H1 (cell line): ENCODE results near the gene PLEKHM3. TPM values are rescaled to one million over a fixed set of nuclear protein-coding genes. Genes with fewer than 3 reads are reported as not detected.

ENCODE experiments used
- CTCF ChIA-PET: fragments of 300-600 bp; sonication (Branson Sonifier 250); formaldehyde crosslinking; loops from one replicate; lab custom pipeline; 2021; ENCODE audit not compliant: partially characterized antibody; lab: Charles Lee
- POLR2A ChIA-PET: fragments of 300-600 bp; sonication (Branson Sonifier 250); formaldehyde crosslinking; loops from one replicate; lab custom pipeline; 2021; ENCODE audit warnings: inconsistent platforms; ENCODE audit not compliant: partially characterized antibody; lab: Charles Lee
- DNase-seq, 2 experiments: peaks; one replicate each; pipeline versions ENCODE4 v3.0.0 to v3.0.0-alpha.2; 2010 to 2022; ENCODE audit warnings: low spot score in 2 of 2, low read depth in 1 of 2, mixed read lengths in 1 of 2
- FAIRE-seq: peaks from 2 replicates; lab custom pipeline; 2011; peaks lifted over from hg19 to GRCh38; lab: Jason Lieb, UNC
- H2AFZ ChIP-seq: 2 replicates; pipeline ENCODE4 v1.8.1; 2012; ENCODE audit warnings: low read length, inconsistent platforms
- H2AK5ac ChIP-seq: 2 replicates; pipeline ENCODE4 v1.6.1; 2013; ENCODE audit warnings: low read depth, low read length
- H2BK120ac ChIP-seq: replicated peaks from 2 replicates; pipeline ENCODE3; 2013; ENCODE audit warnings: low read depth, low read length, inconsistent platforms
- H2BK12ac ChIP-seq: 2 replicates; pipeline ENCODE4 v1.6.1; 2013; ENCODE audit warnings: low read depth, low read length
- H2BK15ac ChIP-seq: 2 replicates; pipeline ENCODE4 v1.6.1; 2013; ENCODE audit warnings: low read length
- H2BK20ac ChIP-seq: 2 replicates; pipeline ENCODE4 v1.6.1; 2013; ENCODE audit warnings: low read length
- H2BK5ac ChIP-seq: 2 replicates; pipeline ENCODE4 v1.6.1; 2013; ENCODE audit warnings: low read depth, low read length
- H3K14ac ChIP-seq: 2 replicates; pipeline ENCODE4 v1.6.1; 2013; ENCODE audit warnings: inconsistent platforms; ENCODE audit not compliant: insufficient read length
- H3K18ac ChIP-seq: 2 replicates; pipeline ENCODE4 v1.6.1; 2013; ENCODE audit warnings: low read length; ENCODE audit errors: extremely low read depth
- H3K23ac ChIP-seq: 2 replicates; pipeline ENCODE4 v1.6.1; 2013; ENCODE audit warnings: inconsistent platforms; ENCODE audit not compliant: insufficient read length
- H3K23me2 ChIP-seq: 2 replicates; pipeline ENCODE4 v1.6.1; 2013; ENCODE audit warnings: low read depth, low read length
- H3K27ac ChIP-seq: 2 replicates; pipeline ENCODE4 v1.6.1; 2011; ENCODE audit warnings: low read depth, low read length, inconsistent platforms
- H3K27me3 ChIP-seq, 4 experiments: replicated peaks in 1 of 4; 1 replicate in 1 of 4; 2 replicates in 3 of 4; pipeline versions ENCODE4 v1.6.1 to v1.8.1; 2011 to 2013; ENCODE audit warnings: low read length in 3 of 4, mild to moderate bottlenecking in 3 of 4, inconsistent platforms in 2 of 4, mixed read lengths in 2 of 4, moderate library complexity in 1 of 4; ENCODE audit not compliant: control insufficient read depth in 3 of 4, insufficient read depth in 3 of 4; ENCODE audit errors: extremely low read depth in 1 of 4
- H3K36me3 ChIP-seq, 4 experiments: 2 replicates each; pipeline versions ENCODE4 v1.6.1 to v1.8.1; 2011 to 2013; ENCODE audit warnings: mild to moderate bottlenecking in 4 of 4, low read length in 3 of 4, moderate library complexity in 2 of 4, control low read depth in 1 of 4, inconsistent platforms in 1 of 4; ENCODE audit not compliant: insufficient read depth in 4 of 4, control insufficient read depth in 2 of 4
- H3K4ac ChIP-seq: replicated peaks from 2 replicates; pipeline ENCODE3; 2013; ENCODE audit warnings: low read length, low read depth, mixed read lengths, inconsistent platforms; ENCODE audit not compliant: insufficient read length
- H3K4me1 ChIP-seq, 4 experiments: replicated peaks in 1 of 4; 1 replicate in 1 of 4; 2 replicates in 3 of 4; pipeline versions ENCODE4 v1.6.1 to v1.8.1; 2011 to 2013; ENCODE audit warnings: low read length in 3 of 4, inconsistent platforms in 2 of 4, mixed read lengths in 1 of 4; ENCODE audit not compliant: insufficient read depth in 4 of 4, control insufficient read depth in 3 of 4
- H3K4me2 ChIP-seq, 2 experiments: 2 replicates each; pipeline versions ENCODE4 v1.6.1 to v1.8.1; 2011 to 2013; ENCODE audit warnings: low read depth in 2 of 2, low read length in 2 of 2, control low read depth in 1 of 2, inconsistent platforms in 1 of 2, mild to moderate bottlenecking in 1 of 2; ENCODE audit not compliant: insufficient read depth in 1 of 2
- H3K4me3 ChIP-seq, 4 experiments: fragments of 200-600, 300-600 bp in 1 of 4; sonication (generic), shearing (Covaris generic), sonication (Bioruptor Twin) in 1 of 4; 2 replicates each; pipeline versions ENCODE4 v1.5.1 to v1.8.1; 2011 to 2016; ENCODE audit warnings: low read length in 4 of 4, low read depth in 3 of 4, control low read depth in 2 of 4, inconsistent platforms in 2 of 4, mild to moderate bottlenecking in 2 of 4, mixed read lengths in 1 of 4, moderate library complexity in 1 of 4; ENCODE audit not compliant: insufficient read depth in 2 of 4; ENCODE audit errors: extremely low read depth in 1 of 4
- H3K56ac ChIP-seq: replicated peaks from 2 replicates; pipeline ENCODE3; 2013; ENCODE audit warnings: low read depth, mild to moderate bottlenecking, mixed read lengths, low read length, inconsistent platforms; ENCODE audit not compliant: insufficient read length
- H3K79me1 ChIP-seq: 2 replicates; pipeline ENCODE4 v1.6.1; 2013; ENCODE audit warnings: low read depth, low read length, control low read depth
- H3K79me2 ChIP-seq, 2 experiments: 2 replicates each; pipeline versions ENCODE4 v1.6.1 to v1.8.1; 2012 to 2013; ENCODE audit warnings: low read length in 2 of 2, mild to moderate bottlenecking in 2 of 2, inconsistent platforms in 1 of 2; ENCODE audit not compliant: insufficient read depth in 2 of 2, control insufficient read depth in 1 of 2
- H3K9ac ChIP-seq, 4 experiments: replicated peaks in 1 of 4; 1 replicate in 1 of 4; 2 replicates in 3 of 4; pipeline versions ENCODE4 v1.6.1 to v1.8.1; 2011 to 2013; ENCODE audit warnings: low read depth in 3 of 4, low read length in 3 of 4, control low read depth in 2 of 4, mild to moderate bottlenecking in 2 of 4, moderate library complexity in 2 of 4, inconsistent platforms in 1 of 4; ENCODE audit errors: extremely low read depth in 1 of 4
- H3K9me3 ChIP-seq, 2 experiments: 2 replicates each; pipeline versions ENCODE4 v1.6.1 to v1.8.1; 2012 to 2013; ENCODE audit warnings: mild to moderate bottlenecking in 2 of 2, moderate library complexity in 2 of 2, control low read depth in 1 of 2, inconsistent platforms in 1 of 2, low read depth in 1 of 2, low read length in 1 of 2, mixed read lengths in 1 of 2; ENCODE audit not compliant: insufficient read depth in 2 of 2
- H4K20me1 ChIP-seq, 2 experiments: replicated peaks in 1 of 2; 2 replicates each; pipeline versions ENCODE3 to v1.8.1; 2011 to 2013; ENCODE audit warnings: inconsistent platforms in 2 of 2, low read length in 2 of 2, mild to moderate bottlenecking in 1 of 2; ENCODE audit not compliant: insufficient read depth in 2 of 2, control insufficient read depth in 1 of 2
- H4K5ac ChIP-seq: 2 replicates; pipeline ENCODE4 v1.6.1; 2013; ENCODE audit warnings: low read length, low read depth, mixed read lengths, inconsistent platforms; ENCODE audit not compliant: insufficient read length
- H4K8ac ChIP-seq: 2 replicates; pipeline ENCODE4 v1.8.0; 2013; ENCODE audit warnings: mild to moderate bottlenecking, moderate library complexity, low read length, inconsistent platforms; ENCODE audit not compliant: insufficient read depth; ENCODE audit errors: extremely low read depth
- H4K91ac ChIP-seq: replicated peaks from 2 replicates; pipeline ENCODE3; 2013; ENCODE audit warnings: low read length, mixed read lengths, inconsistent platforms; ENCODE audit not compliant: insufficient read length
- ATF3 ChIP-seq: IDR thresholded peaks from 2 replicates; pipeline ENCODE4 v1.6.1; 2011; ENCODE audit warnings: low read depth, mild to moderate bottlenecking, low read length; ENCODE audit not compliant: insufficient read depth
- BRCA1 ChIP-seq: IDR thresholded peaks from 2 replicates; pipeline ENCODE4 v1.6.1; 2012; ENCODE audit warnings: low read depth, low read length, improper control_type of control experiment
- CEBPB ChIP-seq: IDR thresholded peaks from 2 replicates; pipeline ENCODE4 v1.6.1; 2012; ENCODE audit warnings: low read depth, low read length
- KDM1A ChIP-seq: fragments of 200-600, 300-600 bp; sonication (generic); IDR thresholded peaks from 2 replicates; pipeline ENCODE4 v1.7.1; 2016; ENCODE audit warnings: mild to moderate bottlenecking, low read length, borderline replicate concordance
- MAFK ChIP-seq: IDR thresholded peaks from 2 replicates; pipeline ENCODE4 v1.6.1; 2012; ENCODE audit warnings: low read depth, mild to moderate bottlenecking, improper control_type of control experiment, low read length
- RFX5 ChIP-seq: IDR thresholded peaks from 2 replicates; pipeline ENCODE4 v1.6.1; 2011; ENCODE audit warnings: low read depth, low read length, improper control_type of control experiment, borderline replicate concordance
- RNF2 ChIP-seq: fragments of 200-900, 300-1000 bp; sonication (generic); IDR thresholded peaks from 2 replicates; pipeline ENCODE4 v1.7.1; 2016; ENCODE audit warnings: borderline replicate concordance, low read depth, mild to moderate bottlenecking, antibody characterized with exemption, low read length; ENCODE audit not compliant: poor library complexity, severe bottlenecking; ENCODE audit errors: missing control alignments
- RXRA ChIP-seq: IDR thresholded peaks from 2 replicates; pipeline ENCODE4 v1.6.1; 2011; ENCODE audit warnings: low read depth, mild to moderate bottlenecking, low read length, moderate library complexity; ENCODE audit not compliant: insufficient read depth
- SIX5 ChIP-seq: IDR thresholded peaks from 2 replicates; pipeline ENCODE4 v1.6.1; 2011; ENCODE audit warnings: mild to moderate bottlenecking, low read depth, low read length
- WGBS, 2 experiments: shearing (Covaris generic) in 1 of 2; methylation state at CpG; one replicate each; pipeline versions ENCODE4 v1.1.6 to v1.1.7; 2013 to 2015; ENCODE audit warnings: low lambda C conversion rate in 2 of 2, mixed read lengths in 2 of 2, inconsistent platforms in 1 of 2, low coverage in 1 of 2, missing lambda C conversion rate in 1 of 2; ENCODE audit not compliant: insufficient replicate concordance in 2 of 2, insufficient coverage in 1 of 2, insufficient read length in 1 of 2; ENCODE audit errors: extremely low coverage in 1 of 2, missing lambda C conversion rate in 1 of 2; 5-methylcytosine and 5-hydroxymethylcytosine counted together
- polyA plus RNA-seq, 7 experiments: library from polyadenylated mRNA; depleted of rRNA in 3 of 7; stranded (reverse) in 5 of 7; unstranded in 2 of 7; fragments of >200 nt in 5 of 7; fragments of 200-250 nt in 2 of 7; gene quantifications; 1 replicate in 5 of 7; 2 replicates in 1 of 7; 4 replicates in 1 of 7; pipeline versions ENCODE4 v1.2.1 to v1.2.3, GENCODE V29; 2011 to 2013; ENCODE audit warnings: missing spikeins in 2 of 7, mixed read lengths in 2 of 7
- total RNA-seq: library from RNA; stranded (reverse); fragmentation: NEBNext Ultra II Directional; extraction: Animal tissue kit (Norgen Biotek cat#: 25700); gene quantifications from 2 replicates; pipeline ENCODE4 v1.2.1, GENCODE V29; 2021
- TF ChIP-seq, protein P1 (sequence below): IDR thresholded peaks from 2 replicates; pipeline ENCODE4 v1.6.1; 2012; ENCODE audit warnings: inconsistent platforms
- TF ChIP-seq, protein P2 (sequence below): IDR thresholded peaks from 2 replicates; pipeline ENCODE4 v1.6.1; 2012; ENCODE audit warnings: inconsistent platforms

The PLEKHM3 gene
- total and polyA plus RNA-seq, 2 of the 8 experiments (the other 6 are each of a cell fraction or from before 2014, with no cell fraction given), result 2.3 to 5.8 TPM

GRCh38 chr2:207779523-207779922 is 245.8 kb downstream of the PLEKHM3 start:
- H3K18ac ChIP-seq, result no peak overlapping the region
- H2AK5ac ChIP-seq, result no peak overlapping the region
- H3K14ac ChIP-seq, result no peak overlapping the region
- peaks cover 0 to 2% (median 0%) of the 10 kb centered on the region in 4 experiments; a peak in 3 of 7 replicates for H3K4me1 ChIP-seq
- WGBS, 2 experiments, result 87% methylated on average over 8 of the region's 11 CpGs; no CpG with 5 or more reads in 1 of the 2 experiments
- no peaks in the 10 kb centered on the region for H3K23me2 ChIP-seq
- TF ChIP-seq KDM1A (no peak), SIX5 (no peak), RNF2 (no peak), MAFK (no peak), BRCA1 (no peak), RFX5 (no peak), ATF3 (no peak), RXRA (no peak), CEBPB (no peak)
- TF ChIP-seq, protein P1, sequence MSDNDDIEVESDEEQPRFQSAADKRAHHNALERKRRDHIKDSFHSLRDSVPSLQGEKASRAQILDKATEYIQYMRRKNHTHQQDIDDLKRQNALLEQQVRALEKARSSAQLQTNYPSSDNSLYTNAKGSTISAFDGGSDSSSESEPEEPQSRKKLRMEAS, result no peak; the same call in 1 of the 2 replicates
- TF ChIP-seq, protein P2, sequence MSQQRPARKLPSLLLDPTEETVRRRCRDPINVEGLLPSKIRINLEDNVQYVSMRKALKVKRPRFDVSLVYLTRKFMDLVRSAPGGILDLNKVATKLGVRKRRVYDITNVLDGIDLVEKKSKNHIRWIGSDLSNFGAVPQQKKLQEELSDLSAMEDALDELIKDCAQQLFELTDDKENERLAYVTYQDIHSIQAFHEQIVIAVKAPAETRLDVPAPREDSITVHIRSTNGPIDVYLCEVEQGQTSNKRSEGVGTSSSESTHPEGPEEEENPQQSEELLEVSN, result no peak
- ChIA-PET POLR2A (no interaction called here), CTCF (interaction anchor here (1.2 to 4.6 kb wide), 2 partner anchors 35 to 261 kb away, joined by 3 to 20 read pairs; no protein-coding TSS in a partner anchor)
- H3K4ac ChIP-seq, result no peak overlapping the region
- no peak overlapping the region for H4K5ac ChIP-seq
- no peak overlapping the region for H3K56ac ChIP-seq
- no peak overlapping the region for H2AFZ ChIP-seq
- no peak overlapping the region for H2BK15ac ChIP-seq
- no peak overlapping the region for H3K4me2 ChIP-seq
- no peak overlapping the region for H2BK120ac ChIP-seq
- H3K4me3 ChIP-seq, result no peak overlapping the region
- no peak overlapping the region for H2BK20ac ChIP-seq
- H3K23ac ChIP-seq, result no peak overlapping the region
- no peaks in the 10 kb centered on the region for H3K27me3 ChIP-seq
- DNase-seq, result no peak
- H3K79me1 ChIP-seq, result no peaks in the 10 kb centered on the region
- no peak overlapping the region for H3K9ac ChIP-seq
- H3K27ac ChIP-seq, result no peak overlapping the region
- no peak overlapping the region for H4K91ac ChIP-seq
- no peak overlapping the region for H4K8ac ChIP-seq
- FAIRE-seq, result no peak
- no peaks in the 10 kb centered on the region for H3K9me3 ChIP-seq
- H2BK12ac ChIP-seq, result no peak overlapping the region
- H3K79me2 ChIP-seq, result no peaks in the 10 kb centered on the region
- no peaks in the 10 kb centered on the region for H4K20me1 ChIP-seq
- H3K36me3 ChIP-seq, result no peaks in the 10 kb centered on the region
- no peak overlapping the region for H2BK5ac ChIP-seq
